Measurements from ENCODE around the gene TASOR.

- no peak for TF ChIP-seq CTCF (IDR thresholded peaks at IDR 0.05; ENCODE audit: insufficient read depth, low read length, poor library complexity, severe bottlenecking)
- TF ChIP-seq EZH2phosphoT487 (conservative IDR thresholded peaks at IDR 0.05; ENCODE audit: low read length): no peak
Observed at GRCh38 chr3:56633602-56634535, 49.2 kb downstream of the TASOR start.
